ENCODE measurements around the gene MYCBPAP.

MYCBPAP gene

GRCh38 chr17:50558941-50559614 is 50.8 kb downstream of the MYCBPAP start:
- DNase-seq, result peak in 1 of 2 experiments; percentile 20

GRCh38 chr17:50559674-50560184 is 51.5 kb downstream of the MYCBPAP start:
- peak in 1 of 2 experiments; percentile 21 for DNase-seq

GRCh38 chr17:50560185-50560824 is 52.1 kb downstream of the MYCBPAP start, which contains the start of gene CACNA1G:
TSS of gene CACNA1G (plus strand) at chr17:50560715. CDS start at chr17:50561460, 745 bp downstream.
- peak; percentile 83 to 86 for DNase-seq

- no peak for DNase-seq
Measured at GRCh38 chr17:50560931-50561745, 52.9 kb downstream of the MYCBPAP start.

GRCh38 chr17:50561746-50562141 is 53.5 kb downstream of the MYCBPAP start:
- no peak for DNase-seq

- DNase-seq, result no peak
Measured at GRCh38 chr17:50562242-50563091, 54.2 kb downstream of the MYCBPAP start.

GRCh38 chr17:50563092-50563511 is 54.9 kb downstream of the MYCBPAP start:
- DNase-seq, result no peak

- DNase-seq, result no peak
Measured at GRCh38 chr17:50564916-50565315, 56.7 kb downstream of the MYCBPAP start.

GRCh38 chr17:50565402-50566350 is 57.4 kb downstream of the MYCBPAP start:
- DNase-seq, result no peak

- DNase-seq, result no peak
Measured at GRCh38 chr17:50566886-50567285, 58.6 kb downstream of the MYCBPAP start.

- no peak for DNase-seq
Measured at GRCh38 chr17:50568659-50569058, 60.4 kb downstream of the MYCBPAP start.

GRCh38 chr17:50569592-50569991 is 61.4 kb downstream of the MYCBPAP start:
- no peak for DNase-seq

GRCh38 chr17:50570032-50570431 is 61.8 kb downstream of the MYCBPAP start:
- no peak for DNase-seq

GRCh38 chr17:50570528-50570927 is 62.3 kb downstream of the MYCBPAP start:
- no peak for DNase-seq

GRCh38 chr17:50571681-50572080 is 63.4 kb downstream of the MYCBPAP start:
- no peak for DNase-seq

GRCh38 chr17:50572541-50572940 is 64.3 kb downstream of the MYCBPAP start:
- DNase-seq, result no peak

- no peak for DNase-seq
Measured at GRCh38 chr17:50573866-50574611, 65.8 kb downstream of the MYCBPAP start.

- peak in 1 of 2 experiments; percentile 7 for DNase-seq
Measured at GRCh38 chr17:50575581-50576210, 67.5 kb downstream of the MYCBPAP start.

GRCh38 chr17:50576864-50577263 is 68.6 kb downstream of the MYCBPAP start:
- no peak for DNase-seq

GRCh38 chr17:50577451-50577954 is 69.3 kb downstream of the MYCBPAP start:
- no peak for DNase-seq

Data from stimulated activated CD4-positive, alpha-beta T cell treated with anti-CD3 and anti-CD28 coated beads, Interleukin-4, amount 100 ng/mL, for 4 hours (primary cell).